HepG2 (cell line): ENCODE measurements around the gene TNFSF13. TPM values are rescaled to one million over a fixed set of nuclear protein-coding genes. Genes with fewer than 3 reads are reported as not detected.

Source experiments
- DNMT1 ChIP-seq: sonication (generic); formaldehyde crosslinking; IDR thresholded peaks from 2 replicates; pipeline ENCODE4 v1.5.1; 2020; ENCODE audit warnings: mild to moderate bottlenecking, missing genetic modification reagents
- HOXA9 ChIP-seq: sonication (generic); formaldehyde crosslinking; IDR thresholded peaks from 2 replicates; pipeline ENCODE4 v1.8.1; 2022; ENCODE audit warnings: missing genetic modification reagents, mild to moderate bottlenecking, moderate library complexity, borderline replicate concordance
- IKZF1 ChIP-seq: fragments of 450-650 bp; IDR thresholded peaks from 2 replicates; pipeline ENCODE4 v1.7.1; 2016
- JDP2 ChIP-seq: sonication (generic); formaldehyde crosslinking; IDR thresholded peaks from 2 replicates; pipeline ENCODE4 v1.8.1; 2022; ENCODE audit warnings: missing genetic modification reagents, borderline replicate concordance
- MXI1 ChIP-seq: IDR thresholded peaks from 3 replicates; pipeline ENCODE4 v1.6.1; 2012; ENCODE audit warnings: low read depth, low read length, inconsistent platforms, borderline replicate concordance
- PAF1 ChIP-seq: IDR thresholded peaks from 2 replicates; pipeline ENCODE4 v1.6.1; 2016; ENCODE audit warnings: missing genetic modification reagents, missing compliant biosample characterization
- RFX3 ChIP-seq: IDR thresholded peaks from 2 replicates; pipeline ENCODE4 v1.6.1; 2016; ENCODE audit warnings: missing biosample characterization, missing genetic modification reagents
- RFX5 ChIP-seq: IDR thresholded peaks from 2 replicates; pipeline ENCODE4 v1.6.1; 2011; ENCODE audit warnings: low read depth, low read length, improper control_type of control experiment
- RORA ChIP-seq: sonication (generic); formaldehyde crosslinking; IDR thresholded peaks from 2 replicates; pipeline ENCODE4 v1.5.0; 2020; ENCODE audit warnings: mild to moderate bottlenecking, missing genetic modification reagents, moderate library complexity
- SALL1 ChIP-seq: sonication (generic); formaldehyde crosslinking; IDR thresholded peaks from 2 replicates; pipeline ENCODE4 v1.8.0; 2022; ENCODE audit warnings: mild to moderate bottlenecking, missing genetic modification reagents
- SMAD1 ChIP-seq: sonication (generic); formaldehyde crosslinking; IDR thresholded peaks from 2 replicates; pipeline ENCODE4 v1.4.0; 2020; ENCODE audit warnings: missing genetic modification reagents, low read depth, mild to moderate bottlenecking, borderline replicate concordance
- ZBTB49 ChIP-seq: sonication (generic); formaldehyde crosslinking; IDR thresholded peaks from 2 replicates; pipeline ENCODE4 v1.4.0; 2020; ENCODE audit warnings: missing genetic modification reagents, borderline replicate concordance
- ZKSCAN1 ChIP-seq: fragments of 150-350 bp; IDR thresholded peaks from 2 replicates; pipeline ENCODE4 v1.6.1; 2014; ENCODE audit warnings: low read length
- ZNF121 ChIP-seq: sonication (generic); formaldehyde crosslinking; IDR thresholded peaks from 2 replicates; pipeline ENCODE4 v1.5.0; 2020; ENCODE audit warnings: mild to moderate bottlenecking, missing genetic modification reagents
- ZNF232 ChIP-seq: sonication (generic); formaldehyde crosslinking; IDR thresholded peaks from 2 replicates; pipeline ENCODE4 v1.4.0; 2020; ENCODE audit warnings: missing genetic modification reagents, borderline replicate concordance
- ZNF260 ChIP-seq: sonication (generic); formaldehyde crosslinking; IDR thresholded peaks from 2 replicates; pipeline ENCODE4 v1.4.0; 2020; ENCODE audit warnings: missing genetic modification reagents, low read depth, mild to moderate bottlenecking, borderline replicate concordance
- ZNF414 ChIP-seq: sonication (generic); formaldehyde crosslinking; IDR thresholded peaks from 2 replicates; pipeline ENCODE4 v1.5.0; 2020; ENCODE audit warnings: missing genetic modification reagents
- ZNF619 ChIP-seq: sonication (generic); formaldehyde crosslinking; IDR thresholded peaks from 2 replicates; pipeline ENCODE4 v1.4.0; 2020; ENCODE audit warnings: mild to moderate bottlenecking, missing genetic modification reagents
- ZNF678 ChIP-seq: sonication (generic); formaldehyde crosslinking; IDR thresholded peaks from 2 replicates; pipeline ENCODE4 v1.4.0; 2020; ENCODE audit warnings: mild to moderate bottlenecking, missing genetic modification reagents
- ZNF816 ChIP-seq: sonication (generic); formaldehyde crosslinking; IDR thresholded peaks from 2 replicates; pipeline ENCODE4 v1.8.0; 2022; ENCODE audit warnings: missing genetic modification reagents, mild to moderate bottlenecking, borderline replicate concordance
- polyA plus RNA-seq, 8 experiments: library from polyadenylated mRNA; depleted of rRNA in 3 of 8; stranded (reverse) in 7 of 8; unstranded in 1 of 8; fragments of >200 nt; fragmentation: Illumina TruSeq in 4 of 8; extraction: Trizol in 4 of 8; gene quantifications; 2 replicates each; pipeline versions ENCODE4 v1.2.1 to v1.2.3, GENCODE V29; 2011 to 2016; ENCODE audit warnings: low read depth in 4 of 8, missing spikeins in 1 of 8, mixed read lengths in 1 of 8; ENCODE audit not compliant: insufficient read depth in 1 of 8
- total RNA-seq, 5 experiments: library from RNA; depleted of rRNA; stranded (reverse); fragments of >200 nt; fragmentation: Illumina TruSeq; extraction: Trizol; gene quantifications; 2 replicates each; pipeline ENCODE4 v1.2.3, GENCODE V29; 2016; ENCODE audit warnings: low read depth in 1 of 5
- TF ChIP-seq, protein P1 (sequence below): sonication (generic); formaldehyde crosslinking; IDR thresholded peaks from 2 replicates; pipeline ENCODE4 v1.4.0; 2020; ENCODE audit warnings: missing genetic modification reagents, borderline replicate concordance
- TF ChIP-seq, protein P2 (sequence below): sonication (generic); formaldehyde crosslinking; IDR thresholded peaks from 2 replicates; pipeline ENCODE4 v1.9.0; 2021; ENCODE audit warnings: missing genetic modification reagents, mild to moderate bottlenecking, borderline replicate concordance

The TNFSF13 gene
- total and polyA plus RNA-seq, 2 of the 13 experiments (the other 11 are each of a cell fraction or from before 2014, with no cell fraction given), result 2.5 to 3.3 TPM

DNA sequence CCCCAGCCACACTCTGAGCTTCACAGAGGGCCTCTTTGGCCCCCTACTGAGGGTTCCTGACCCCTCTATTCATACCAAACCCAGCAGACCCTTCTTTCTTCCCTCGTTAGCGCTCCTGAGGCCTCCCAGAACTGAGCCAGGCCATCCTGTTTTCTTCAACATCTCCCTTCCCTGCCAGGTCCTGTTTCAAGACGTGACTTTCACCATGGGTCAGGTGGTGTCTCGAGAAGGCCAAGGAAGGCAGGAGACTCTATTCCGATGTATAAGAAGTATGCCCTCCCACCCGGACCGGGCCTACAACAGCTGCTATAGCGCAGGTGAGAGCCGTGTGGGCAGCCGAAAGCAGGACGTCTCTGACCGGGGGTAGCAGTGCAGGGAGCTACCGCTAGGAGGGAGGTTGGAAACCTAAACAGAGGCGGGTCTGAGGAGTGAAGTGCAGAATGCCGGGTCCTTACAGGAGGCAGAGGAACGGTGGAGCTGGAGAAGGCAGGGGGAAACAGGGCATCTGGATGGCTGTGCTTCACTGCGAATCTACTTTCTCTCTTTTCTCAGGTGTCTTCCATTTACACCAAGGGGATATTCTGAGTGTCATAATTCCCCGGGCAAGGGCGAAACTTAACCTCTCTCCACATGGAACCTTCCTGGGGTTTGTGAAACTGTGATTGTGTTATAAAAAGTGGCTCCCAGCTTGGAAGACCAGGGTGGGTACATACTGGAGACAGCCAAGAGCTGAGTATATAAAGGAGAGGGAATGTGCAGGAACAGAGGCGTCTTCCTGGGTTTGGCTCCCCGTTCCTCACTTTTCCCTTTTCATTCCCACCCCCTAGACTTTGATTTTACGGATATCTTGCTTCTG is 1.9 kb downstream of the TNFSF13 start (continued):
- no peak for TF ChIP-seq ZNF232 (CRISPR knock-in tag)
- no peak for TF ChIP-seq ZNF260
- no peak for TF ChIP-seq PAF1 (CRISPR knock-in tag)
- TF ChIP-seq ZNF619, result no peak
- no peak for TF ChIP-seq ZNF678 (CRISPR knock-in tag)
- TF ChIP-seq RFX5, result no peak
- TF ChIP-seq HOXA9 (CRISPR knock-in tag), result no peak
- no peak for TF ChIP-seq SMAD1 (CRISPR knock-in tag)
- TF ChIP-seq IKZF1, result no peak
- no peak for TF ChIP-seq RORA (CRISPR knock-in tag)
- 0 out of 3 replicates have a peak, but pooled peaks have one; percentile 18 for TF ChIP-seq MXI1
- TF ChIP-seq, protein P1, sequence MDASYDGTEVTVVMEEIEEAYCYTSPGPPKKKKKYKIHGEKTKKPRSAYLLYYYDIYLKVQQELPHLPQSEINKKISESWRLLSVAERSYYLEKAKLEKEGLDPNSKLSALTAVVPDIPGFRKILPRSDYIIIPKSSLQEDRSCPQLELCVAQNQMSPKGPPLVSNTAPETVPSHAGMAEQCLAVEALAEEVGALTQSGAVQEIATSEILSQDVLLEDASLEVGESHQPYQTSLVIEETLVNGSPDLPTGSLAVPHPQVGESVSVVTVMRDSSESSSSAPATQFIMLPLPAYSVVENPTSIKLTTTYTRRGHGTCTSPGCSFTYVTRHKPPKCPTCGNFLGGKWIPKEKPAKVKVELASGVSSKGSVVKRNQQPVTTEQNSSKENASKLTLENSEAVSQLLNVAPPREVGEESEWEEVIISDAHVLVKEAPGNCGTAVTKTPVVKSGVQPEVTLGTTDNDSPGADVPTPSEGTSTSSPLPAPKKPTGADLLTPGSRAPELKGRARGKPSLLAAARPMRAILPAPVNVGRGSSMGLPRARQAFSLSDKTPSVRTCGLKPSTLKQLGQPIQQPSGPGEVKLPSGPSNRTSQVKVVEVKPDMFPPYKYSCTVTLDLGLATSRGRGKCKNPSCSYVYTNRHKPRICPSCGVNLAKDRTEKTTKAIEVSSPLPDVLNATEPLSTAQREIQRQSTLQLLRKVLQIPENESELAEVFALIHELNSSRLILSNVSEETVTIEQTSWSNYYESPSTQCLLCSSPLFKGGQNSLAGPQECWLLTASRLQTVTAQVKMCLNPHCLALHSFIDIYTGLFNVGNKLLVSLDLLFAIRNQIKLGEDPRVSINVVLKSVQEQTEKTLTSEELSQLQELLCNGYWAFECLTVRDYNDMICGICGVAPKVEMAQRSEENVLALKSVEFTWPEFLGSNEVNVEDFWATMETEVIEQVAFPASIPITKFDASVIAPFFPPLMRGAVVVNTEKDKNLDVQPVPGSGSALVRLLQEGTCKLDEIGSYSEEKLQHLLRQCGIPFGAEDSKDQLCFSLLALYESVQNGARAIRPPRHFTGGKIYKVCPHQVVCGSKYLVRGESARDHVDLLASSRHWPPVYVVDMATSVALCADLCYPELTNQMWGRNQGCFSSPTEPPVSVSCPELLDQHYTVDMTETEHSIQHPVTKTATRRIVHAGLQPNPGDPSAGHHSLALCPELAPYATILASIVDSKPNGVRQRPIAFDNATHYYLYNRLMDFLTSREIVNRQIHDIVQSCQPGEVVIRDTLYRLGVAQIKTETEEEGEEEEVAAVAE, result no peak
- TF ChIP-seq ZKSCAN1, result no peak
- no peak for TF ChIP-seq RFX3
- TF ChIP-seq ZBTB49 (CRISPR knock-in tag), result no peak
- no peak for TF ChIP-seq ZNF414 (CRISPR knock-in tag)
- no peak for TF ChIP-seq ZNF121 (CRISPR knock-in tag)
- 0 out of 2 replicates have a peak, but pooled peaks have one; percentile 31 for TF ChIP-seq DNMT1 (CRISPR knock-in tag)
- no peak for TF ChIP-seq ZNF816 (CRISPR knock-in tag)
- TF ChIP-seq, protein P2, sequence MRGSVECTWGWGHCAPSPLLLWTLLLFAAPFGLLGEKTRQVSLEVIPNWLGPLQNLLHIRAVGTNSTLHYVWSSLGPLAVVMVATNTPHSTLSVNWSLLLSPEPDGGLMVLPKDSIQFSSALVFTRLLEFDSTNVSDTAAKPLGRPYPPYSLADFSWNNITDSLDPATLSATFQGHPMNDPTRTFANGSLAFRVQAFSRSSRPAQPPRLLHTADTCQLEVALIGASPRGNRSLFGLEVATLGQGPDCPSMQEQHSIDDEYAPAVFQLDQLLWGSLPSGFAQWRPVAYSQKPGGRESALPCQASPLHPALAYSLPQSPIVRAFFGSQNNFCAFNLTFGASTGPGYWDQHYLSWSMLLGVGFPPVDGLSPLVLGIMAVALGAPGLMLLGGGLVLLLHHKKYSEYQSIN (CRISPR knock-in tag), result no peak
- TF ChIP-seq SALL1 (CRISPR knock-in tag), result no peak
- no peak for TF ChIP-seq JDP2 (CRISPR knock-in tag)
